Kidney tubule cell (primary cell): Measurements from ENCODE around the gene ZNF862.
A peak's percentile ranks its signal among the peaks of the same experiment; 100 is the strongest.
"Not testable (repeated sequence)": the region's sequence is repeated elsewhere in the genome, so short reads cannot be mapped to it uniquely, and the experiment has no call there.

Experiments
- DNase-seq: peaks from one replicate; pipeline ENCODE4 v3.0.0-alpha.2; 2018; ENCODE audit warnings: low spot score

The ZNF862 gene

DNA sequence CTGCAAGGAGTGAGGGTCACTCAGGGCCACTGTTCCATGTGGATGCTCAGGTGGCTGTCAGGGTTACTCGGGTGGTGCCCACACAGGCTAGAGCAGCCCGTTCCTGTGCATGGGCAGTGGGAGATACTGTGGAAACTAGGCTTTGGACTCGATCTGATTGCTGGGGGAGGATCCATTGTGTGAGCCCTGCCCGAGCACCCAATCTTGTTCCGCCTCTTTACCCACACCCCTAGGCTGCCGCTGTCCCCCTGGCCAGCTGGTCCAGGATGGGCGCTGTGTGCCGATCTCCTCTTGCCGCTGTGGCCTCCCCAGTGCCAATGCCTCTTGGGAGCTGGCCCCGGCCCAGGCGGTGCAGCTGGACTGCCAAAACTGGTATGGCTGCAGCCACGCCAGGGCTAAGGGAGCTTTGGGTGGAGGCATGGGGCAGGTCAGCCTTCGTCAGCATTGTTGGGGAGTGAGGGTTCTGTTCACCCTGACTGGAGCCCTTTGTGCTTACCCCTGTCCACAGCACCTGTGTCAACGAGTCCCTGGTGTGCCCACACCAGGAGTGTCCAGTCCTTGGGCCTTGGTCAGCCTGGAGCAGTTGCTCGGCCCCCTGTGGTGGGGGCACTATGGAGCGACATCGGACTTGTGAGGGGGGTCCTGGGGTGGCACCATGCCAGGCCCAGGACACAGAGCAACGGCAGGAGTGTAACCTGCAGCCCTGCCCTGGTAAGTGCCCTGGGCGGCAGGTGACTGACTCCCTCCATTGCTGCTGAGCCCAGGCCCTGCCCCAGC is 12.4 kb upstream of the ZNF862 start:
- DNase-seq: no peak

DNA sequence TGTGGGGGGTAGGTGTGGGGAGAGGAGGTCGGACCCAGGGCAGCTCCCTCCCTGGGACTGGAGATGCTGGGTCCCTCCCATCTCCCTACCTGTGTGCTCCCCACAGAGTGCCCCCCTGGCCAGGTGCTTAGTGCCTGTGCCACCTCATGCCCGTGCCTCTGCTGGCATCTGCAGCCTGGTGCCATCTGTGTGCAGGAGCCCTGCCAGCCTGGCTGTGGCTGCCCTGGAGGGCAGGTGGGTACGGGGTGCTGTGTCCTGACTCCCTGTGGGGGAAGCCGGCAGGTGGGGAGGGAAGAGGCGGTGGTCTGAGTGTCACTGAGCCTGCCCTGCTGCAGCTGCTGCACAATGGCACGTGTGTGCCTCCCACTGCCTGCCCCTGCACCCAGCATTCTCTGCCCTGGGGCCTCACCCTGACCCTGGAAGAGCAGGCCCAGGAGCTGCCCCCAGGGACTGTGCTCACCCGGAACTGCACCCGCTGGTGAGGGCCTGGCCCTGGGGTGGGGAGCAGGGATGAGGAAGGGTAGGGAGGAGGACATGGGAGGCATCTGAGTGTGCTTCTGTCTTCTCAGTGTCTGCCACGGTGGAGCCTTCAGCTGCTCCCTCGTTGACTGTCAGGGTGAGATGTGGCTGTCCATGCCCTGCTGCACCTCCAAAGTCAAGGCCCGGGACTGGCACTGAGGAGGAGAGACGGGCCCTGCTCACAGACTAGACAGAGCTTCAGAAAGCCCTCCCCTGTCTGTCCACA is 11.7 kb upstream of the ZNF862 start:
- DNase-seq: no peak

DNA sequence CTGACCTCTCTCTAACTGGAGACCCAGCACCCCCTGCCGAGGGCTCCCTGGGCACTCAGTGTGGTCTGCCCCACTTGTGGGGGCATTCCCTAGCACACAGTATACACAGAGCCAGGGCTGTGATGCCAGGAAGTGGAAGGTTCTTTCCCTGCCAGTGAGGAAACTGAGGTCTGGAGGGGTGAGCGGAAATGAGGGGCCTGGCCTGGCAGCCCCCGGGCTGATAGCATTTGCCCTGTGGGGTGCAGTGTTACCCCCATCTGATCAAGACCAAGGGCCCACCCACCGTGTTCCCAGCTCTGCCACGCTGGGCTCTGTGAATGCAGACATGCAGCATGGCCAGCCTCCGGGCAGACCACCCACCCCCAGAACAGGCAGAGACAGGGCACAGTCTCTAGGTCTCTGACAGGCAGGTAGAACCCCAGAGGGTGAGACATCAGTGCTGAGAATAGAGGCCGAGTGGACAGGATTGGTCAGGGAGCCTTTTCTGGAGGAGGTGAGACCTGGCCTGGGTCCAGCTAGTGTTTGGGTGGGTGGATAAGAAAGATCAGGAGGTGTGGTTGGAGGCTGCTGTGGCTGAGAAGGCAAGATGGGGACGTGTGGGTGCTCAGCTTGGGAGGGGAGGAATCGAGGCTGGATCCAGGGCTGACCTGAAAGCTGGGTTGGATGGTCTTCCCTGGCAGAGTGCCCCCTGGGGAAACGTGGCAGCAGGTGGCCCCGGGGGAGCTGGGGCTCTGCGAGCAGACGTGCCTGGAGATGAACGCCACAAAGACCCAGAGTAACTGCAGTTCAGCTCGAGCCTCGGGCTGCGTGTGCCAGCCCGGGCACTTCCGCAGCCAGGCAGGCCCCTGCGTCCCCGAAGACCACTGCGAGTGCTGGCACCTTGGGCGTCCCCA is 10.8 kb upstream of the ZNF862 start:
- no peak for DNase-seq

DNA sequence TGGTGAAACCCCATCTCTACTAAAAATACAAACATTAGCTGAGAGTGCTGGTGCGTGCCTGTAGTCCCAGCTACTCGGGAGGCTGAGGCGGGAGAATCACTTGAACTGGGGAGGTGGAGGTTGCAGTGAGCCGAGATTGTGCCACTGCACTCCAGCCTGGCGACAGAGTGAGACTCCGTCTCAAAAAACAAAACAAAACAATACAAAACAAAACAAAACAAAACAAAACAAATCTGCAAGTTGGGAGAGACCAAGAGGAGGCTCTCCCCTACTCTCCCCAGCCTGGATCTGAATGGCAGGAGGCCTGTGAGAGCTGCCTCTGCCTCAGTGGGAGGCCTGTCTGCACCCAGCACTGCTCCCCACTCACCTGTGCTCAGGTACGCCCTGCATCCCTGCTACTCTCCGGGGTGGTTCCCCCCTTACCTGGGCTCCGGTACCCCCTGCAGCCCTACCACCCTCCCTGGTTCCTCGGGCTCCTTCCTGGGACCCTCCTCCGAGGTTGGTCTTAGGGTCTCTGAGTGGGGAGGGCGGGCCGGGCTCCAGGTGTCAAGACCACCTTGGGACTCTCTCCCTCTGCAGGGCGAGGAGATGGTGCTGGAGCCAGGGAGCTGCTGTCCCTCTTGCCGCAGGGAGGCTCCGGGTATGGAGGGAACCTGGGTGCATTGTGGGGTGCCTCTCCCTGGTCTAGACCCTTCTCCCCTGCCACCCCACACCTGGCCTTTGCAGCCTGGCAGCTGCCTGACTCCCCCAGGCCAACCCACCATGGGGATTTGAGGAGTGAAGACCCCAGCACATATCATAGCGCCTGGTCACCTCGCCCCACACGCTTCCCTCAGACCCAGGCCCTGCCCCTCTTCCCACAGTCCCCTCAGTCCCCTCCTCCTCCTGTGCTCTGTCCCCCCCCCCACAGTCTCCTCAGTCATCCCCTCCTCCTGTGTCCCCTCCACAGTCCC is 9.5 kb upstream of the ZNF862 start:
- DNase-seq: no peak

DNA sequence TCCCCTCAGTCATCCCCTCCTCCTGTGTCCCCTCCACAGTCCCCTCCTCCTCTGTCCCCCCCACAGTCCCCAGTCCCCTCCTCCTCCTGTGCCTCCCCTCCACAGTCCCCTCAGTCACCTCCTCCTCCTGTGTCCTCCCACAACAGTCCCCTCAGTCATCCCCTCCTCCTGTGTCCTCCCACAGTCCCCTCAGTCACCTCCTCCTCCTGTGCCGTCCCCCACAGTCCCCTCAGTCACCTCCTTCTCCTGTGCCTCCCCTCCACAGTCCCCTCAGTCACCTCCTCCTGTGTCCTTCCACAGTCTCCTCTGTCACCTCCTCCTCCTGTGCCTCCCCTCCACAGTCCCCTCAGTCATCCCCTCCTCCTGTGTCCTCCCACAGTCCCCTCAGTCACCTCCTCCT is 7.6 kb upstream of the ZNF862 start:
- DNase-seq: not testable (repeated sequence)

DNA sequence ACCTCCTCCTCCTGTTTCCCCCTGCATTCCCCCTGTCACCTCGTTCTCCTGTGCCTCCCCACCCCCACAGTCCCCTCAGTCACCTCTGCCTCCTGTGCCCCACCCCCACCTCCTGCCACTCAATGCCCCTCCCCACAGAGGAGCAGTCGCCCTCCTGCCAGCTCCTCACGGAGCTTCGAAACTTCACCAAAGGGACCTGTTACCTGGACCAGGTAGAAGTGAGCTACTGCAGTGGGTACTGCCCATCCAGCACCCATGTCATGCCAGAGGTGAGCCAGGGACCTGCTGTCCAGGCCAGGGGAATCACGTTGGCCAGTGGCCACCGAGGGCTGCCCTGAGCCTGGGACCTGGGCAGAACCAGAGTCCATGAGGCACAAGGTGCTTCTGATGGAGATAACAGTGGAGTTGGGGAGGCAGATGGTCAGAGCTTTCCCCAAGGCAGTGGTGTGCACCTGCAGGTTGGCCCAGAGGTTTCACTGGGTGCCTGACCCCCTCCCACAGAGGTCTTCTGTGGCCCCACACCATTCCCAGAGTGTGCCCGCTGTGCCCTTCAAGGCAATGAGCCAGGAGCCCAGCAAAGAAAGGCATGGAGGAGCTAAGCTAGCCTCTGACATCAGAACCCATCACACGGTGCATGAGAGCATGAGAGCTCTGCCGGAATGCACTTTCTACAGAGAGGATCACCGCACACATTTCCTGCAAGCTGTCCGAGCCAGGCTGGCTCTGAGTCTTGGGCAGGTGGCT is 7.0 kb upstream of the ZNF862 start:
- no peak for DNase-seq

DNA sequence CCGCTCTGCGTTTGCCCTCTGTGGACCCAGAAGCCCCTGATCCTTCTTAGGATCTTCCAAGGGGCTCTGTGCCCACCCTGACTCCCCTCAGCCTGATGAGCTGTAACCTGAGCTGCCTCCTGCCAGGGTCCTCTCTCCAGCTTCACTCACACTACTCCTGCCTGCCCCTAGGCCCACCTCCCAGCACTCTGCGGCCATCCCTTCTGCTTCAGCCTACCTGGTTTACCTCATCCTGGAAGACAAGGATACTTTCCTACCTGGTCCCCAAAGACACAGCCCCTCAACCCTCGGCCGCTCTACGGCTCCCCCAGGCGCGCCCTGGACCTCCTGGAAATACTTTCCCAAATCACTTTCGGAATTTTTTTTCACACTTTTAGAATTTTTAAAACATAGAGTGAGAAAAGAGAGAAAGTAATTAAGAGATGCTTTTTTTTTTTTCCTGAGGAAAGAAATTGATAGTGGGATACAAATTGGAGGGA is 6.4 kb upstream of the ZNF862 start:
- no peak for DNase-seq

DNA sequence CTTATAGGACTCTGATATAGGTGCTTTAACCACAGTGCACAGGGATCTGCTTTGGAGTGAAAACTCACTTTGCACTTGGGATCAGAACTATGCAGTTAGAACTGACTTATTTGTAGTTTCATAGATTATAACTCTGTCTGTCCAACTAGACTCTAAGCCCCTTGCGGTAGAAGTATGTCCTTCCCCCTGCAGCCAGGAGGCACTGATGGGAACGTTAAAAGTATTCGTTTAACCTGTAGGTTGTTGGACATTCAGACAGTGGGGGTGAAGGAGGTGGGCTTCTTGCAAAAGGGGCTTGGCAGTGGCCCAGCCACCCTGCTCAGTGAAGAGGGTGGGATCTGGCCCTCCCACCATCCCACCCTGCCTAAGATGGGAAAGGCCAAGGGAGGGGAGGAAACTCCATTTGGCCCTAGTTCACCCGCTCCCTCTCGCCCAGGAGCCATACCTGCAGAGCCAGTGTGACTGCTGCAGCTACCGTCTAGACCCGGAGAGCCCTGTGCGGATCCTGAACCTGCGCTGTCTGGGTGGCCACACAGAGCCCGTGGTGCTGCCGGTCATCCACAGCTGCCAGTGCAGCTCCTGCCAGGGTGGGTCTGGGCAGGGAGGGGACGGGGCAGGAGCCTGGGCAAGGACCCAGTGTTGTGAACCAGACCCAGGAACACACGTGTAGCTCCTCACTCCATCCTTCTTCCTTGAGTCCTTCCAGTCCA is 5.7 kb upstream of the ZNF862 start:
- DNase-seq: no peak

DNA sequence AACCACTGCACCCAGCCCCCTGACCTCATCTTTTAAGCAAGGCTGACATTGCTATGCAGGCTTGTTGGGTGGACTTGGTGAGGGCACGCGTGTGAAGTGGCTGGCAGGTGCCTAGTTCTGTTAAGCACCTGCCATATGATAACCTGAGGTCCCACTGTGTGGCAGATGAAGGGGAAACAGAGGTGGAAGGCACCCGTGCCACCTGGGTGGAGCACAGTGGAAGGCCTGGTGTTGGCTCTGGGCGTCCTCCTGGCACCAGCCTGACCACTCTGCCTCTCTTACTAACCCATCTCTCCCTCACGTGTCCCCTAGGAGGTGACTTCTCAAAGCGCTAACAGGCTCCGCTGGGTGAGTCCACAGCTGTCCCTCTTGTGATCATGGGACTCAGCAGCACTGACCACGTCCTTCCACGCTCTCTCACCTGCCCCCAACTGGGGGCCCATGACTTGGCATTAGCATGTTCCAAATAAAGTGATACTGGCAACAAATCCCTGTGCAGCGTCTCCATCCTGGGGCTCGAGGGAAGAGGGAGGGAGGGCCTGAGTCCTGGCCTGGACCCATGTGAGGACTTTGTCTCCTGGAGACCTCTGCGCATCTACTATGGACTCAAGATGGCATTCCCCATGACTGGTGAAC is 4.6 kb upstream of the ZNF862 start:
- no peak for DNase-seq

DNA sequence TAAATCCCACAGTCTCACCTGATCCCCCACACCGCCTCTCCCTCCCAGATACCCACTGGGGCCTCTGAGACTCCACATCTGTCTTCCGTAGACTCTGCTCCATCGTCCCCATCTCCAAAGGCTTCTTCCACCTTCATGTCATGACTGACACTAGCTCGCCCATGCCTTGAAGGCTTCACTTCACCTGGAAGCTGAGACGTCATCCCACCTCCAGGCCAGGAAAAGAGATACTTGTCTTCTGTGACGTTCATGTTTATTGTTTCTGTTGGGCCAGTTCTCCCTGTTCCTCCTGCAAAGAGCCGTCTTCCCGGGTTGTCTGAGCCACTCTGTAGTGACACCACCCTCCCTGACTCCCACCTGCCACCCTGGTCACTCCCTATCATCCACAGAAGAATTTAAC is 3.6 kb upstream of the ZNF862 start:
- DNase-seq: no peak

DNA sequence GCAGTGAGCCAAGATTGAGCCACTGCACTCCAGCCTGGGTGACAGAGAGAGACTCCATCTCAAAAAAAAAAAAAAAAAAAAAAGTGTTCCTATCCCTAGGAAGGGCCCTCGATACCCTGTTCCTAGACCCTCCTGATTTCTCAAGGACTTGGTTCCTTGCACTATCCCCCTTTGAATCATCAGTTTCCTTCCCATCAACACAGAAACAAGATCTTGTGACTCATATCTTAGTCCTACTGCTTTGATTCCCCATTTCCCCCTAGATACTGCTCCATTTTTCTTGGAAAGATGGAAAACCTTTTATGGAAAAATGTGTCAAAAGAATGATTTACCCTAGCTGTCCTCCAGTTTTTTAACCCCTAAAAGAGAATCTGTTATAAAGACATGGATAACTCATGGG is 1.7 kb upstream of the ZNF862 start:
- DNase-seq: no peak

DNA sequence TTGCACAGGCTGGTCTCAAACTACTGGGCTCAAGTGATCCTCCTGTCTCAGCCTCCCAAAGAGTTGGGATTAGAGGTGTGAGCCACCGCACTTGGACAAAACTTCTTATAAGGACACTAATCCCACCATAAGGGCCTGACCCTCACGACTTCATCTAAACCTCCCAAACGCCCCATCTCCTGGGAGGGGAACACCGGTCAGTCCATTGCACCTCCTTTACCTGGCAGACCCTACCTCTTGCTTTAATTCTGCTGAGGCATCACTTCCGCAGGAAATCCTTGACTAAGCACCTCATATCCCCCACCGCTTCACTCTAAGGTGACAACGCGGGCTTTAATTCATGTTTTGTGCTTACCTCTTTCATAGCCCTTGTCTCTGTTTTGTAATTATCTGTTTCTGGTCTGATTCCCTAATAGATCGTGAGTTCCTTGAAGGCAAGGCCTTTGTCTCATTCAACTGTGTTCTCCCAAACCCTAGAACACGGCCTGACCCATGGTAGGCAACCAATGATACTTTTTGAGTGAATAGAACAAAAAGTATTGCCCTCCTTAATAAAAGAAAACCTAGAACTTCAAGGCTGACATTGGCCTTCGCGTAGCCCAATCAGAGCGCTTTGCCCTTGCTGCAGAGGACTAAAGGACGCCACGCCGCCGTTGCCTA is 481 bp upstream of the ZNF862 start:
- DNase-seq: no peak

DNA sequence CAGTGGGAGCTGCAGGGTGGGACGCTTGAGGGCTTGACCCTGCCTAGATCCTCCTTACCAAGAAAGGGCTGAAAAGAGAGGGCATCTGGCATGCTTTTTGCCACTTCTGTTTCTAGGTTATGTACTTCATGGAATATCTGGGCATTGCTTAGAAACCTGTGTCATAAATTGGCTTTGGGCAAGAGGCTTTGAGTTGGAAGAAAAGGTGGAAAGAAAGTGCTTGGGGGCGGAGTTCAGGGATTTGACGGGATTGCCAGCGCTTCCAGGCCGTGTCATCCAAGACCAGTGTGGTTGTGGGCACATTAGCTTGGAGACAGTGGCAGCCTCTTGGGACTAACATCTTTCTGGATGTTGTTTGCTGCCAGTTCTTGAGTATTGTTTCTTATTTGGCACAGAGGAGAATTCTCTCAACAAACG is 825 bp downstream of the ZNF862 start:
- DNase-seq: peak; percentile 46

DNA sequence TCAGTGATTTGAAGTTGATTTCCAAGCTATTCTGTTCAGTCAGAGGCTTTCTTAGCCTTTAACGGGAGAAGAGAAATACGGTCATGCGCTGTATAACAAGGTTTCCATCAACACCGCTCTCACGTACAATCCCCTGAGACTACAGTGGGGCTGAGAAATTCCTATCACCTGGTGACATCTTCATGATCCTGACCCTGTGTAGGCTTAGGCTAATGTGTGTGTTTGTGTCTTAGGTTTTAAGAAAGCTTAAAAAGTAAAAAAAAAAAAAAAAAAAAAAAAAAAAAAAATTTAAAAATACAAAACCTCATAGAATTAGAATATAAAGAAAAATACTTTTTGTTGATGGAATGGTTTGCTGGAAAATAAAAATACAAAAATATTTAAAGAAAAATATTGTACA is 1.8 kb downstream of the ZNF862 start:
- DNase-seq: no peak

DNA sequence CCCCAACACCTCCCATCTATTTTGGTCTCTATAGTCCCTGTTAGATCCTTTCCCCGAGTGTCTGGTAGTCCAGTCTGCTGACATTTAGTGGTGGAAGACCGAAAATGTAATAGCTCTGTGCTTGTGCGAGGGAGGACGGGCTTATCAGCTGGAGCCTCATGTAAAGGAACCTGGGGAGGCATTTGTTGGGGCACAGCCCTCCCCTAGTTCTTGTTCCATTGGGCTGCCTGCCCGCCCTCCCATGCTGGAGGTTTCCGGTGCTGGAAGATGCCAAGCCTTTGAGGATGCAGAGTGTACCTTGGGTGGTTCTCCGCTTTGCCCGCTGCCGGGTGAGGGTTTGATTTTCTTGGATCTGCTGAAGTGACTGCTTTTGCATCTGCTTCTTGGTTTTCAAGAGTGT is 5.4 kb downstream of the ZNF862 start:
- DNase-seq: no peak

DNA sequence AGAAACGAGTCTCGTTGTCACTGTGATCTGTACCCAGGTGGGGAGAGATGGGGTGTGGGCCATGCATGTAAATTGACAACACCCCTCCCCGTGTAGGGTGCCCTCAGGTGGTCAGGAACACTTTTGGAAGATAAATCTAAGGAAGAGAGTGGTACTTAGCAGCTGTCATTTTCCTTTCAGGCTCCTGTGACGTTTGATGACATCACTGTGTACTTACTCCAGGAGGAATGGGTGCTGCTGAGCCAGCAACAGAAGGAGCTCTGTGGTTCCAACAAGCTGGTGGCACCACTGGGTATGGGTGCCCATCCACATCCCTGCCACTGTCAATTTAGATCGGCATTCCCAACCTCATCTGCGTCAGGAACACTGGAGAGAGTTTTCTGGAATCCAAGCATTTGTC is 6.3 kb downstream of the ZNF862 start:
- no peak for DNase-seq

DNA sequence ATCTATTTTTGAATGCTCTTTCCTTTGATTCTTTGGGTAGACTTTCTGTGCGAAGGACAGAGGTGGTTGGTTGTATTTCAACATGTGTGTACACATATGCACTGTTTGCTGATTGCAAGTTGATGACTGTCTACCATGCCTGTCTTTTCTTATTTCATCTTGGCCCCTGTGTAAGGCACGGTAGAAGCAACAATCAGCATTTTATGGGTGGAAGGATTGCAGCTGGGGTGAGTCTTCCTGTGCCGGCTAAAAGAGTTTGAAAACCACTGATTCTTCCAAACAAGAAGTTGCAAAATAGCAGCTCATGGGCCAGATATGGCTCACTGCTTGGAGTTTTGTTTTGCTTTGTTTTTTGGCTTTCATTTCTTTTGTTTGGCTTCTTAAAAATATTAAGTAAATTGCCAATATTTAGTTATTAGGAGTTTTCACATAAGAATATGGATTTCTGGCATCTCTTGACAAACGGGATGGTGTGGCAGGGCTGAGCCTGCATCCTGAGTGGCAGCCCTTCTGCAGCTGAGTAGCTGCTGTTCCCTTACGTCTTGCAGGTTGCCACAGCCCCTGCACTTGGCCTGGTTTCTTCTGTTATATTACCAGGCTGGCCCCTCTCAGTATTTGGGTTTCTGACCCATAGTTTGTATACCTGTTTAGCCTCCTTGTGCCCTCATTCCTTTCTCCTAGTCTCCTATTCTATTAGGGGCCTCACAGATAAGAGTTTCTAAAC is 7.2 kb downstream of the ZNF862 start:
- DNase-seq: no peak

DNA sequence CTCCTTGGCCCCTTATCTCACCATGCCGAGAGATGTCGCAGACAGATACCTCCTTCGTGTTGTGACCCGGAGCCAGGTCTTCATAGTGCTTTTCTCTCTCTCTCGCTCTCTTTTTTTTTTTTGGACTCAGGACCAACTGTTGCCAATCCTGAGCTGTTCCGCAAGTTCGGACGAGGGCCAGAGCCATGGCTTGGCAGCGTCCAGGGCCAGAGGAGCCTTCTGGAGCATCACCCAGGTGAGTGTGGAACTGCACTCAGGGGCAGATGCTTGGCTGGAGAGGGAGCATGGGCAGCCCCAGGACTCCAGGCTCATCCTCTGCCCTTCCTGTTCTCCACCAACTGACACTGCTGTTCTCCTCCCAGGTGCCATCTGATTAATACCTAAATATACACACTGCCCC is 7.8 kb downstream of the ZNF862 start:
- DNase-seq: no peak
